ENCODE results near the gene TNFRSF1B. TPM values are rescaled to one million over a fixed set of nuclear protein-coding genes. Genes with fewer than 3 reads are reported as not detected.

TNFRSF1B gene
- polyA plus RNA-seq, 3 donors, result 436 to 761 (median 450) TPM

DNA sequence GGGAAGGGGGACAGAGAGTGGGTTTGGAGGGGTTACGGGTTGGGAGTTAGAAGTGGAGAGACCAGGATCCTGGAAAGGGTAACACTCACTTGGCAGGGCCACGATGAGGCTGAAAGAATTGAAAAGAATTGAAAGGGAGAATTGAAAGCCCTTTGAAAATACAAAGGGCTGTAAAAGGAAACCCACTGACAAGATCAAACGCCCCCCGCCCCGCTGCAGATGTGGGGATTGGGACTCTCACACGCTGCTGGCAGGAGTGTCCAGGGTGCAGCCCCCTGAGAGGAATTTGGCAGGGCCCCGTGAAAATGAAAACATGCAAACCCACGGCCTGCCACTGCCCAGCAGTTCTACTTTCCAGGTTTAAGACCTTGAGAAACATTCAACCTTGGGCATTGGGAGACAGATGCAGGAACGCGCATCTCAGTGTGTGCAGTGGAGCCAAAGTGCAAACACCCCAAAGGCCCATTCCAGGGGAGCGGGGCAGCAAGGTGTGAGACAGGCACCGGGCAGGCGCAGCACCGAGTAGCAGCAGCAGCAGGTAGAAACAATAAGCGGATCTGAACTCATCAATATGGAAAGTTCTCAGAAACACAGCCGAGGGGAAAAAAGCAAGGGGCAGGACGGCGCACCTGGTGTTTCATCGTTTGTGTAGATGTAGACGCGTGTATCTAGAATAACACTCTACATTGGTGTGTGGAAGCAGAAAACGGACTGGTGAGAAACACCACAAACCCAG lies 8.3 kb upstream of the TNFRSF1B start:
- H3K4me2 ChIP-seq (replicated peaks; ENCODE audit: extremely low read depth, low read length, poor library complexity, severe bottlenecking), result peak overlapping the region; percentile 23
- intact Hi-C loops (cut with micrococcal nuclease), result no loop called here
- DNase-seq, result no peak

DNA sequence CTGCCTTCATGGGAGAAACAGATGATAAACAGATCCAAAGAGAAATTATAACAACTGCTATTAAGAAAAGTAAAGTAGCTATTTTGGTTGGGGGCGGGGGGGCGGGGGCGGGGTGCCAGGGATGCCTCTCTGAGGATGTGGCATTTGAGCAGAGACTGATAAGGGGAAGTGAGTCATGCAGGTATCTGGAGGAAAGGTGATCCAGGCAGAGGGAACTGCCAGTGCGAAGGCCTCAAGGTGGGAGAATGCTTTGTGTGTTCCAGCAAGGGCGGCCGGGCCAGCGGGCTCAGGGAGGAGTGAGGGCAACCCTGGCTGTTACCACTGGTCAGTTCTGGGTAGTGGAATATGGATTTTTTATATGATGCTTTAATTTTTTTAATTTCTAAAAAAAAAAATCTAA lies 7.0 kb upstream of the TNFRSF1B start:
- WGBS (ENCODE audit: insufficient coverage), result 57% methylated on average over 3 of the region's 7 CpGs
- H3K36me3 ChIP-seq (replicated peaks in 1 of 2; ENCODE audit: control insufficient read depth in 1 of 2, insufficient read depth in 2 of 2, low read length in 2 of 2), result no peaks in the 10 kb centered on the region
- H3K9ac ChIP-seq (ENCODE audit: insufficient read depth, low read length, poor library complexity, severe bottlenecking), result no peak overlapping the region
- H3K27ac Mint-ChIP-seq, result peak overlapping the region in 6 of 7 donors; percentile 50 to 97 (median 66)
- no peak overlapping the region for H2AFZ ChIP-seq (ENCODE audit: insufficient read depth, low read depth, low read length, poor library complexity, severe bottlenecking)
- H3K27me3 ChIP-seq (ENCODE audit: control insufficient read depth in 2 of 2, insufficient read depth in 2 of 2, low read length in 2 of 2), result no peaks in the 10 kb centered on the region
- intact Hi-C loops (cut with micrococcal nuclease), result no loop called here
- H3K9me3 Mint-ChIP-seq, result peaks cover 0 to 2% (median 0%) of the 10 kb centered on the region in 7 donors
- peaks cover 89 to 93% of the 10 kb centered on the region in 2 donors for H3K4me1 ChIP-seq (ENCODE audit: control insufficient read depth in 1 of 2, insufficient read depth in 2 of 2, low read length in 2 of 2)
- H3K4me2 ChIP-seq (replicated peaks; ENCODE audit: extremely low read depth, low read length, poor library complexity, severe bottlenecking), result no peak overlapping the region
- H3K4me1 Mint-ChIP-seq, result peaks cover 86% of the 10 kb centered on the region
- H3K4me3 Mint-ChIP-seq, result peak overlapping the region in 1 of 2 donors; percentile 54
- no peak for DNase-seq
- H3K4me3 ChIP-seq (replicated peaks in 1 of 3; ENCODE audit: low read depth in 2 of 3, low read length in 3 of 3), result no peak overlapping the region
- no peaks in the 10 kb centered on the region for H3K9me3 ChIP-seq (replicated peaks in 1 of 2; ENCODE audit: control insufficient read depth in 1 of 2, insufficient read depth in 1 of 2, low read length in 2 of 2)
- no peaks in the 10 kb centered on the region for H4K20me1 ChIP-seq (ENCODE audit: insufficient read depth, low read length)
- H3K27ac ChIP-seq (ENCODE audit: low read depth in 1 of 2, low read length in 2 of 2), result no peak overlapping the region
- H3K36me3 Mint-ChIP-seq, result peaks cover 4 to 6% of the 10 kb centered on the region in 2 donors
- H3K79me2 ChIP-seq (ENCODE audit: insufficient read depth, low read length), result peaks cover 14% of the 10 kb centered on the region
- peaks cover 0 to 4% (median 0%) of the 10 kb centered on the region in 3 donors for H3K27me3 Mint-ChIP-seq (ENCODE audit: low read depth in 3 of 3)
- TF ChIP-seq, protein P1, sequence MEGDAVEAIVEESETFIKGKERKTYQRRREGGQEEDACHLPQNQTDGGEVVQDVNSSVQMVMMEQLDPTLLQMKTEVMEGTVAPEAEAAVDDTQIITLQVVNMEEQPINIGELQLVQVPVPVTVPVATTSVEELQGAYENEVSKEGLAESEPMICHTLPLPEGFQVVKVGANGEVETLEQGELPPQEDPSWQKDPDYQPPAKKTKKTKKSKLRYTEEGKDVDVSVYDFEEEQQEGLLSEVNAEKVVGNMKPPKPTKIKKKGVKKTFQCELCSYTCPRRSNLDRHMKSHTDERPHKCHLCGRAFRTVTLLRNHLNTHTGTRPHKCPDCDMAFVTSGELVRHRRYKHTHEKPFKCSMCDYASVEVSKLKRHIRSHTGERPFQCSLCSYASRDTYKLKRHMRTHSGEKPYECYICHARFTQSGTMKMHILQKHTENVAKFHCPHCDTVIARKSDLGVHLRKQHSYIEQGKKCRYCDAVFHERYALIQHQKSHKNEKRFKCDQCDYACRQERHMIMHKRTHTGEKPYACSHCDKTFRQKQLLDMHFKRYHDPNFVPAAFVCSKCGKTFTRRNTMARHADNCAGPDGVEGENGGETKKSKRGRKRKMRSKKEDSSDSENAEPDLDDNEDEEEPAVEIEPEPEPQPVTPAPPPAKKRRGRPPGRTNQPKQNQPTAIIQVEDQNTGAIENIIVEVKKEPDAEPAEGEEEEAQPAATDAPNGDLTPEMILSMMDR (IDR thresholded peaks at IDR 0.05), result no peak

More for the DNA sequence above, 8.3 kb upstream of the TNFRSF1B start:
- Mint-ChIP-seq H3K36me3 (peaks cover 6% of the 10 kb centered on the region in 2 donors), H3K9me3 (peaks cover 0 to 2% (median 0%) of the 10 kb centered on the region in 7 donors), H3K4me1 (peaks cover 82% of the 10 kb centered on the region), H3K27ac (peak overlapping the region; percentile 98 to 100 (median 99)), H3K27me3 (ENCODE audit: low read depth in 3 of 3) (peaks cover 0 to 4% (median 0%) of the 10 kb centered on the region in 3 donors), H3K4me3 (peak overlapping the region in 1 of 2 donors; percentile 63)
- H3K27me3 ChIP-seq (ENCODE audit: control insufficient read depth in 2 of 2, insufficient read depth in 2 of 2, low read length in 2 of 2), result no peaks in the 10 kb centered on the region
- TF ChIP-seq, protein P1 (IDR thresholded peaks at IDR 0.05), result no peak
- peaks cover 85 to 89% of the 10 kb centered on the region in 2 donors for H3K4me1 ChIP-seq (ENCODE audit: control insufficient read depth in 1 of 2, insufficient read depth in 2 of 2, low read length in 2 of 2)
- no peak overlapping the region for H2AFZ ChIP-seq (ENCODE audit: insufficient read depth, low read depth, low read length, poor library complexity, severe bottlenecking)
- H3K9ac ChIP-seq (ENCODE audit: insufficient read depth, low read length, poor library complexity, severe bottlenecking), result peak overlapping the region; percentile 29
- H3K36me3 ChIP-seq (replicated peaks in 1 of 2; ENCODE audit: control insufficient read depth in 1 of 2, insufficient read depth in 2 of 2, low read length in 2 of 2), result no peaks in the 10 kb centered on the region
- peak overlapping the region in 1 of 3 experiments; percentile 26 for H3K4me3 ChIP-seq (replicated peaks in 1 of 3; ENCODE audit: low read depth in 2 of 3, low read length in 3 of 3)
- peak overlapping the region; percentile 68 to 98 for H3K27ac ChIP-seq (ENCODE audit: low read depth in 1 of 2, low read length in 2 of 2)
- peaks cover 12% of the 10 kb centered on the region for H3K79me2 ChIP-seq (ENCODE audit: insufficient read depth, low read length)
- no peaks in the 10 kb centered on the region for H3K9me3 ChIP-seq (replicated peaks in 1 of 2; ENCODE audit: control insufficient read depth in 1 of 2, insufficient read depth in 1 of 2, low read length in 2 of 2)
- H4K20me1 ChIP-seq (ENCODE audit: insufficient read depth, low read length), result no peaks in the 10 kb centered on the region
- WGBS (ENCODE audit: insufficient coverage), result 82% methylated on average over 10 of the region's 22 CpGs
